OCI-LY1 (cell line): ENCODE measurements around the gene TUBA4B.
A peak's percentile ranks its signal among the peaks of the same experiment; 100 is the strongest.

Source experiments
- H2AFZ ChIP-seq: fragments of 200-600 bp; sonication (generic), shearing (Covaris generic); 2 replicates; pipeline ENCODE4 v1.6.0; 2014; ENCODE audit warnings: antibody characterized with exemption, mild to moderate bottlenecking, low read length
- H3F3A ChIP-seq: fragments of 200-600 bp; sonication (generic), shearing (Covaris generic); 2 replicates; pipeline ENCODE4 v1.6.0; 2014; ENCODE audit warnings: mild to moderate bottlenecking, antibody characterized with exemption, low read length, moderate library complexity; ENCODE audit not compliant: insufficient read depth
- H3K27ac ChIP-seq: fragments of 200-600 bp; sonication (generic); 2 replicates; pipeline ENCODE4 v1.5.1; 2014; ENCODE audit warnings: low read length, mixed run types, mild to moderate bottlenecking, low read depth; ENCODE audit not compliant: poor library complexity, severe bottlenecking
- H3K27me3 ChIP-seq: fragments of 200-600 bp; sonication (generic); 2 replicates; pipeline ENCODE4 v1.6.0; 2014; ENCODE audit warnings: antibody characterized with exemption, mild to moderate bottlenecking, low read length, moderate library complexity; ENCODE audit not compliant: insufficient read depth
- H3K36me3 ChIP-seq: fragments of 200-600 bp; sonication (generic); 2 replicates; pipeline ENCODE4 v1.6.1; 2014; ENCODE audit warnings: mild to moderate bottlenecking, antibody characterized with exemption, low read length, moderate library complexity, mixed read lengths; ENCODE audit not compliant: insufficient read depth
- H3K4me1 ChIP-seq: fragments of 200-600 bp; sonication (generic); 2 replicates; pipeline ENCODE4 v1.5.1; 2014; ENCODE audit warnings: mild to moderate bottlenecking, low read length, moderate library complexity; ENCODE audit not compliant: insufficient read depth, severe bottlenecking
- H3K4me2 ChIP-seq: fragments of 200-600 bp; sonication (generic), shearing (Covaris generic); 2 replicates; pipeline ENCODE4 v1.6.1; 2014; ENCODE audit warnings: low read length
- H3K4me3 ChIP-seq: fragments of 200-600 bp; sonication (generic); 2 replicates; pipeline ENCODE4 v1.5.1; 2014; ENCODE audit warnings: low read length, low read depth, mild to moderate bottlenecking, mixed read lengths; ENCODE audit not compliant: poor library complexity, severe bottlenecking
- H3K79me2 ChIP-seq: fragments of 200-600 bp; shearing (Covaris generic); 2 replicates; pipeline ENCODE4 v1.6.1; 2016; ENCODE audit warnings: mixed run types, low read length, mixed read lengths; ENCODE audit not compliant: insufficient read depth
- H3K9ac ChIP-seq: fragments of 200-600 bp; sonication (generic), shearing (Covaris generic); 2 replicates; pipeline ENCODE4 v1.6.1; 2014; ENCODE audit warnings: mild to moderate bottlenecking, low read length, mixed read lengths
- H3K9me2 ChIP-seq: fragments of 200-600 bp; sonication (generic), shearing (Covaris generic); 2 replicates; pipeline ENCODE4 v1.6.1; 2014; ENCODE audit warnings: low read depth, mild to moderate bottlenecking, low read length, mixed read lengths
- H3K9me3 ChIP-seq: fragments of 200-600 bp; shearing (Covaris generic); 2 replicates; pipeline ENCODE4 v1.6.1; 2014; ENCODE audit warnings: low read length, mixed read lengths
- H4K20me1 ChIP-seq: fragments of 200-600 bp; sonication (generic), shearing (Covaris generic); 2 replicates; pipeline ENCODE4 v1.6.0; 2016; ENCODE audit warnings: mild to moderate bottlenecking, low read length; ENCODE audit not compliant: insufficient read depth
- CTCF ChIP-seq: fragments of 200-600 bp; sonication (generic), shearing (Covaris generic); IDR thresholded peaks from 2 replicates; pipeline ENCODE4 v1.5.1; 2017; ENCODE audit warnings: mild to moderate bottlenecking, antibody characterized with exemption, low read length, moderate library complexity, mixed read lengths
- EZH2 ChIP-seq: fragments of 200-600 bp; sonication (generic), shearing (Covaris generic); IDR thresholded peaks from 2 replicates; pipeline ENCODE4 v1.8.0; 2017; ENCODE audit warnings: borderline replicate concordance, mixed run types, mild to moderate bottlenecking, antibody characterized with exemption, low read length, moderate library complexity, mixed read lengths

Gene TUBA4B

GRCh38 chr2:219245148-219245898, 7.7 kb upstream of the TUBA4B start, which contains the start of the genes GLB1L and STK16:
GLB1L (minus strand) TSS chr2:219245444; CDS start chr2:219243573, 1,871 bp downstream.
STK16 (plus strand) TSS chr2:219245479; CDS start chr2:219246000, 521 bp downstream.
- H3K27ac ChIP-seq: peak within 1 kb of the TSS; percentile 39
- peaks cover 55% of the 10 kb centered on the region for H3K4me1 ChIP-seq
- H4K20me1 ChIP-seq: no peaks in the 10 kb centered on the region
- no peaks in the 10 kb centered on the region for H3K9me3 ChIP-seq
- no peak within 1 kb of the TSS for H2AFZ ChIP-seq
- TF ChIP-seq CTCF (no peak), EZH2 (no peak)
- H3K9me2 ChIP-seq: no peaks in the 10 kb centered on the region
- no peaks in the 10 kb centered on the region for H3K79me2 ChIP-seq
- H3K27me3 ChIP-seq: no peaks in the 10 kb centered on the region
- peak within 1 kb of the TSS; percentile 73 for H3K4me2 ChIP-seq
- peak within 1 kb of the TSS; percentile 83 for H3K9ac ChIP-seq
- no peaks in the 10 kb centered on the region for H3F3A ChIP-seq
- H3K36me3 ChIP-seq: peaks cover 31% of the 10 kb centered on the region
- H3K4me3 ChIP-seq: peak within 1 kb of the TSS; percentile 78

- no peaks in the 10 kb centered on the region for H3K9me3 ChIP-seq
- no peaks in the 10 kb centered on the region for H3K79me2 ChIP-seq
- H3K27ac ChIP-seq: peak overlapping the region; percentile 39
- H3F3A ChIP-seq: no peaks in the 10 kb centered on the region
- peak overlapping the region; percentile 73 for H3K4me2 ChIP-seq
- peaks cover 36% of the 10 kb centered on the region for H3K36me3 ChIP-seq
- H4K20me1 ChIP-seq: no peaks in the 10 kb centered on the region
- peak overlapping the region; percentile 83 for H3K9ac ChIP-seq
- H3K9me2 ChIP-seq: no peaks in the 10 kb centered on the region
- no peaks in the 10 kb centered on the region for H3K27me3 ChIP-seq
- H3K4me1 ChIP-seq: peaks cover 60% of the 10 kb centered on the region
- peak overlapping the region; percentile 78 for H3K4me3 ChIP-seq
- TF ChIP-seq EZH2 (no peak), CTCF (no peak)
- H2AFZ ChIP-seq: no peak overlapping the region
Observed at GRCh38 chr2:219245899-219246230, 7.2 kb upstream of the TUBA4B start.

- no peak overlapping the region; the same call in 1 of the 2 replicates for H3K9ac ChIP-seq
Observed at GRCh38 chr2:219246559-219246958, 6.5 kb upstream of the TUBA4B start.

More at GRCh38 chr2:219246559-219246958, 6.5 kb upstream of the TUBA4B start:
- no peak overlapping the region for H3K27ac ChIP-seq
- H2AFZ ChIP-seq: no peak overlapping the region
- peak overlapping the region; percentile 73; the same call in 1 of the 2 replicates for H3K4me2 ChIP-seq
- no peaks in the 10 kb centered on the region for H3F3A ChIP-seq
- H3K9me3 ChIP-seq: no peaks in the 10 kb centered on the region
- no peaks in the 10 kb centered on the region for H3K9me2 ChIP-seq
- peaks cover 67% of the 10 kb centered on the region for H3K4me1 ChIP-seq
- no peaks in the 10 kb centered on the region for H3K79me2 ChIP-seq
- peaks cover 43% of the 10 kb centered on the region for H3K36me3 ChIP-seq
- H3K27me3 ChIP-seq: no peaks in the 10 kb centered on the region
- H3K4me3 ChIP-seq: peak overlapping the region; percentile 78
- TF ChIP-seq CTCF (no peak), EZH2 (no peak)
- H4K20me1 ChIP-seq: no peaks in the 10 kb centered on the region
